Epithelial cell of prostate (primary cell): Measurements from ENCODE around the gene PGM2.
A peak's percentile ranks its signal among the peaks of the same experiment; 100 is the strongest.
"Not testable (repeated sequence)": the region's sequence is repeated elsewhere in the genome, so short reads cannot be mapped to it uniquely, and the experiment has no call there.

Experiments
- DNase-seq: peaks from one replicate; pipeline ENCODE4 v3.0.0-alpha.2; 2011; ENCODE audit warnings: low read depth, low spot score
- H3K27ac ChIP-seq: fragments of 450-650 bp; 2 replicates; pipeline ENCODE4 v1.5.1; 2017; ENCODE audit warnings: mild to moderate bottlenecking

The PGM2 gene

GRCh38 chr4:37826295-37827029 lies at the start of gene PGM2:
Gene PGM2, plus strand, starts transcription at chr4:37826686. Its CDS starts 47 bp downstream, at chr4:37826733.
- DNase-seq: peak; percentile 50
- peak within 1 kb of the TSS; percentile 55 for H3K27ac ChIP-seq

GRCh38 chr4:37779896-37780295 lies 46.6 kb upstream of the PGM2 start:
- no peak overlapping the region for H3K27ac ChIP-seq

GRCh38 chr4:37780444-37781130 lies 45.9 kb upstream of the PGM2 start:
- no peak overlapping the region for H3K27ac ChIP-seq
- DNase-seq: no peak

More at GRCh38 chr4:37779896-37780295, 46.6 kb upstream of the PGM2 start:
- no peak for DNase-seq

- DNase-seq: no peak
- no peak overlapping the region for H3K27ac ChIP-seq
Observed at GRCh38 chr4:37781131-37781455, 45.4 kb upstream of the PGM2 start.

GRCh38 chr4:37786267-37786666 lies 40.2 kb upstream of the PGM2 start:
- not testable (repeated sequence) for DNase-seq, H3K27ac ChIP-seq

- not testable (repeated sequence) for DNase-seq, H3K27ac ChIP-seq
Observed at GRCh38 chr4:37787883-37788460, 38.5 kb upstream of the PGM2 start.

- DNase-seq: no peak
- no peak overlapping the region for H3K27ac ChIP-seq
Observed at GRCh38 chr4:37788819-37789218, 37.7 kb upstream of the PGM2 start.

GRCh38 chr4:37792241-37792640 lies 34.2 kb upstream of the PGM2 start:
- H3K27ac ChIP-seq: no peak overlapping the region
- no peak for DNase-seq

- no peak overlapping the region for H3K27ac ChIP-seq
- DNase-seq: no peak
Observed at GRCh38 chr4:37793562-37793961, 32.9 kb upstream of the PGM2 start.

GRCh38 chr4:37794056-37794455 lies 32.4 kb upstream of the PGM2 start:
- no peak overlapping the region for H3K27ac ChIP-seq

GRCh38 chr4:37795581-37796195 lies 30.8 kb upstream of the PGM2 start:
- DNase-seq: no peak
- no peak overlapping the region for H3K27ac ChIP-seq

More at GRCh38 chr4:37794056-37794455, 32.4 kb upstream of the PGM2 start:
- DNase-seq: no peak

- DNase-seq: no peak
- no peak overlapping the region for H3K27ac ChIP-seq
Observed at GRCh38 chr4:37797374-37797773, 29.1 kb upstream of the PGM2 start.

GRCh38 chr4:37797923-37798322 lies 28.6 kb upstream of the PGM2 start:
- DNase-seq: no peak
- no peak overlapping the region for H3K27ac ChIP-seq

- no peak overlapping the region for H3K27ac ChIP-seq
- no peak for DNase-seq
Observed at GRCh38 chr4:37798616-37799015, 27.9 kb upstream of the PGM2 start.

GRCh38 chr4:37799941-37800554 lies 26.4 kb upstream of the PGM2 start:
- DNase-seq: no peak

GRCh38 chr4:37802068-37802666 lies 24.3 kb upstream of the PGM2 start:
- no peak overlapping the region for H3K27ac ChIP-seq
- DNase-seq: peak; percentile 49

More at GRCh38 chr4:37799941-37800554, 26.4 kb upstream of the PGM2 start:
- no peak overlapping the region for H3K27ac ChIP-seq

- DNase-seq: no peak
- no peak overlapping the region for H3K27ac ChIP-seq
Observed at GRCh38 chr4:37803348-37803973, 23.0 kb upstream of the PGM2 start.

GRCh38 chr4:37805091-37805490 lies 21.4 kb upstream of the PGM2 start:
- DNase-seq: no peak
- H3K27ac ChIP-seq: no peak overlapping the region

GRCh38 chr4:37812713-37813112 lies 13.8 kb upstream of the PGM2 start:
- no peak for DNase-seq
- H3K27ac ChIP-seq: peak overlapping the region; percentile 15

GRCh38 chr4:37815591-37815990 lies 10.9 kb upstream of the PGM2 start:
- H3K27ac ChIP-seq: no peak overlapping the region
- DNase-seq: no peak
